ENCODE data around the gene NOP16.

Gene NOP16

GRCh38 chr5:176405656-176406435 is 17.4 kb upstream of the NOP16 start:
- in situ Hi-C loops (cut with HindIII; ENCODE audit: low sequenced_read_pairs): no loop called here
- TF ChIP-seq CTCF (IDR thresholded peaks at IDR 0.05; ENCODE audit: low read depth, low read length): no peak
- no peak for DNase-seq (ENCODE audit: low read depth, low spot score)
- no peak overlapping the region for H3K4me3 ChIP-seq (ENCODE audit: low read depth, low read length)

- DNase-seq (ENCODE audit: low read depth, low spot score): no peak
- no peak overlapping the region for H3K4me3 ChIP-seq (ENCODE audit: low read depth, low read length)
- TF ChIP-seq CTCF (IDR thresholded peaks at IDR 0.05; ENCODE audit: low read depth, low read length): no peak
- in situ Hi-C loops (cut with HindIII; ENCODE audit: low sequenced_read_pairs): no loop called here
Measured at GRCh38 chr5:176401281-176402205, 13.1 kb upstream of the NOP16 start.

GRCh38 chr5:176400382-176401156 is 12.2 kb upstream of the NOP16 start:
- TF ChIP-seq CTCF (IDR thresholded peaks at IDR 0.05; ENCODE audit: low read depth, low read length): no peak
- in situ Hi-C loops (cut with HindIII; ENCODE audit: low sequenced_read_pairs): no loop called here
- no peak overlapping the region for H3K4me3 ChIP-seq (ENCODE audit: low read depth, low read length)
- DNase-seq (ENCODE audit: low read depth, low spot score): no peak

GRCh38 chr5:176397736-176398420 is 9.5 kb upstream of the NOP16 start:
- in situ Hi-C loops (cut with HindIII; ENCODE audit: low sequenced_read_pairs): no loop called here
- no peak for TF ChIP-seq CTCF (IDR thresholded peaks at IDR 0.05; ENCODE audit: low read depth, low read length)
- DNase-seq (ENCODE audit: low read depth, low spot score): no peak
- no peak overlapping the region for H3K4me3 ChIP-seq (ENCODE audit: low read depth, low read length)

GRCh38 chr5:176396330-176396729 is 7.9 kb upstream of the NOP16 start:
- H3K4me3 ChIP-seq (ENCODE audit: low read depth, low read length): no peak overlapping the region
- TF ChIP-seq CTCF (IDR thresholded peaks at IDR 0.05; ENCODE audit: low read depth, low read length): no peak
- DNase-seq (ENCODE audit: low read depth, low spot score): peak; percentile 25
- in situ Hi-C loops (cut with HindIII; ENCODE audit: low sequenced_read_pairs): no loop called here
